KMS-11 (cell line): ENCODE measurements around the gene FFAR1.

Experiments used
- H2AFZ ChIP-seq: fragments of 200-600 bp; sonication (generic); 2 replicates; pipeline ENCODE4 v1.6.1; 2016; ENCODE audit warnings: antibody characterized with exemption, mixed run types, low read depth
- H3K27ac ChIP-seq: fragments of 200-600 bp; sonication (generic); 2 replicates; pipeline ENCODE4 v1.6.1; 2016; ENCODE audit warnings: mild to moderate bottlenecking, mixed run types
- H3K27me3 ChIP-seq: fragments of 200-600 bp; sonication (generic); 2 replicates; pipeline ENCODE4 v1.6.1; 2017; ENCODE audit warnings: mild to moderate bottlenecking, low read depth, mixed run types, moderate library complexity; ENCODE audit not compliant: insufficient read depth
- H3K36me3 ChIP-seq: fragments of 200-600 bp; sonication (generic); 2 replicates; pipeline ENCODE4 v1.6.1; 2017; ENCODE audit warnings: mild to moderate bottlenecking, mixed run types; ENCODE audit not compliant: insufficient read depth
- H3K4me1 ChIP-seq: fragments of 200-600 bp; sonication (generic); 2 replicates; pipeline ENCODE4 v1.6.1; 2016; ENCODE audit warnings: mild to moderate bottlenecking, low read depth, mixed run types; ENCODE audit not compliant: poor library complexity, severe bottlenecking
- H3K4me2 ChIP-seq: fragments of 200-600 bp; sonication (generic); 2 replicates; pipeline ENCODE4 v1.7.0; 2016; ENCODE audit warnings: mild to moderate bottlenecking, mixed run types
- H3K4me3 ChIP-seq: fragments of 200-600 bp; sonication (generic); IDR thresholded peaks from 2 replicates; pipeline ENCODE4 v1.6.1; 2017; ENCODE audit warnings: low read depth, low read length, mixed read lengths; ENCODE audit not compliant: insufficient read depth
- H3K79me2 ChIP-seq: fragments of 200-600 bp; sonication (generic); 2 replicates; pipeline ENCODE4 v1.6.1; 2016; ENCODE audit warnings: low read depth, mixed run types; ENCODE audit not compliant: insufficient read depth
- H3K9ac ChIP-seq: fragments of 200-600 bp; sonication (generic); 2 replicates; pipeline ENCODE4 v1.6.1; 2016; ENCODE audit warnings: mild to moderate bottlenecking, mixed run types
- H4K20me1 ChIP-seq: fragments of 200-600 bp; sonication (generic); 2 replicates; pipeline ENCODE4 v1.6.1; 2016; ENCODE audit warnings: mild to moderate bottlenecking, mixed run types; ENCODE audit not compliant: insufficient read depth
- CTCF ChIP-seq: fragments of 200-600 bp; sonication (generic); conservative IDR thresholded peaks from 2 replicates; pipeline ENCODE4 v1.6.1; 2017; ENCODE audit warnings: low read depth, mild to moderate bottlenecking, antibody characterized with exemption, low read length, moderate library complexity, mixed read lengths

The FFAR1 gene

GRCh38 chr19:35304036-35304435 is 43.7 kb upstream of the FFAR1 start:
- Histone ChIP-seq H3K9ac (no peak overlapping the region), H4K20me1 (no peaks in the 10 kb centered on the region), H3K27me3 (peaks cover 38% of the 10 kb centered on the region; the same call in 1 of the 2 replicates), H3K27ac (no peak overlapping the region), H3K4me3 (no peak overlapping the region), H3K4me1 (no peaks in the 10 kb centered on the region), H3K4me2 (no peak overlapping the region), H3K79me2 (no peaks in the 10 kb centered on the region), H3K36me3 (no peaks in the 10 kb centered on the region), H2AFZ (no peak overlapping the region)
- no peak for TF ChIP-seq CTCF

DNA sequence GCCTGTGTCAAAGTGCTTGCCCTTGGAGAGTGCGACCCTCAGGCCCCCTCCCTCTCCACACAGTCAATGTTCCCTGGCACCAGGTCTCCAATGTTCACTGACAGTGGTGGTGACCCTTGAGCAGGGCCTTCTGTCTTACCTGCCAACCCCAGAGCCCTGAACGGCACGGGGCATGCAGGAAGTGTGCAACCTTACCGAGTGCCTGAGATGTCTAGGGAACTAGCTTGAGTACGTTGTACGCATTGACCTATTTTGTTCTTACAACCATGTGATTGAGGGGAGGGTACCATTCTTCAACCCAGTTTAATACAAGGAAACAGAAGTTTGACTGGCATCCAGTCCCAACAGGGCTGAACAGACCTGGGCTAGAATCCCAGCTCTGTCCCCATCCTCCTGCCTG is 42.5 kb upstream of the FFAR1 start:
- Histone ChIP-seq H2AFZ (no peak overlapping the region), H3K9ac (no peak overlapping the region), H3K27ac (no peak overlapping the region), H3K4me2 (no peak overlapping the region), H3K27me3 (peaks cover 47% of the 10 kb centered on the region; the same call in 1 of the 2 replicates), H3K4me1 (no peaks in the 10 kb centered on the region), H3K79me2 (no peaks in the 10 kb centered on the region), H3K4me3 (no peak overlapping the region), H4K20me1 (no peaks in the 10 kb centered on the region), H3K36me3 (no peaks in the 10 kb centered on the region)
- TF ChIP-seq CTCF = no peak

DNA sequence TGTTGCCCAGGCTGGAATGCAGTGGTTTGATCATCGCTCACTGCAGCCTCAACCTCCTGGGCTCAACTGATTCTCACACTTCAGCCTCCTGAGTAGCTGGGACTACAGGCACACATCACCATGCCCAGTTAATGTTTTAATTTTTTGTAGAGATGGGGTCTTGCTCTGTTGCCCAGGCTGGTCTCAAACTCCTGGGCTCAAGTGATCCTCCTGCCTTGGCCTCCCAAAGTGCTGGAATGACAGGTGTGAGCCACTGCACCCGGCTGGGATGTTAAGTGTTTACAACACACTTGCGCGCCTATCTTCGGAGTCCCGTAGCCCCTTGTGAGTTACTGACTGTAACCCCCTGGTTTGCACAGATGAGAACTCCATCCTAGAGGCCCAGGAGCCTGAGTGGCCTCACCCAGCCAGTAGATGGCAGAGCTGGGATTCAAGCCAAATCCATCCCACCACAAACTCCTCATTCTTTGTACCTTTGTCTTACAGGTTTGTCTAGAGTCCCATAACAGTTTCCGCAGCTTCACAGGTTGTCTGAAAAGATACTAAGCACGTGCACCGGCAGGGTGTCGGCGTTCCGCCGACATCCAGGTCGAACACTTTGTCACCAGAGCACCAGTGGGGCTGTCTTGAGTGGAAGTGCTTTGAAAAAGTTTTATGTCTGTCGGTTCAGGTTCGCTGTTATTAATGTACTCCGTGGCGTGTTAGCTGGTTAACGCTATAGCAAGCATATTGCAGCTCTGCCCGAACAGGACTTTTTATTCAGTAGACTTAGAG is 41.0 kb upstream of the FFAR1 start:
- Histone ChIP-seq H2AFZ (no peak overlapping the region), H3K27me3 (peaks cover 45% of the 10 kb centered on the region; the same call in 1 of the 2 replicates), H4K20me1 (no peaks in the 10 kb centered on the region), H3K79me2 (no peaks in the 10 kb centered on the region), H3K4me1 (no peaks in the 10 kb centered on the region), H3K36me3 (no peaks in the 10 kb centered on the region), H3K9ac (no peak overlapping the region), H3K27ac (no peak overlapping the region), H3K4me3 (no peak overlapping the region), H3K4me2 (no peak overlapping the region)
- no peak for TF ChIP-seq CTCF

DNA sequence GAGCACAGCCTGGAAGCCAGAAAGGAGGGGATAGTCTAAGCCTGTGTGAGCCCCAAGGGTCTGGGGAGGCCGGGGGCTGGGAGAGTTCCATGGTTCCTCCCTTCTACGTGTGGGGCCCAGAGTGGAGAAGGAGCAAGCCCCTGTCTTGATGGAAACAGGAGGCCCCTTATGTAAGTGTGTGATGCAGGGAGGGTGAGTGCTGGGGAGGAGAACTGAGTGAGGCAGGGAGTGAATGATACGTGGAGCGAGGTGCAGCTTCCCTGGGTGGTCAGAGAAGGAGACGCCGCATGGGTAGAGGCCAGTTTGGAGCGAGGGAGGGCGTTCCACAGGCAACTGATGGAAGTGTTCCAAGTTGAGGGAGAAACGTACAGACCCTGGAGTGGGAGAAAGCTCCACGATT is 39.8 kb upstream of the FFAR1 start:
- H3K4me1 ChIP-seq = no peaks in the 10 kb centered on the region
- H3K4me2 ChIP-seq = no peak overlapping the region
- no peaks in the 10 kb centered on the region for H3K79me2 ChIP-seq
- no peak overlapping the region for H3K4me3 ChIP-seq
- no peak for TF ChIP-seq CTCF
- H3K27me3 ChIP-seq = peaks cover 39% of the 10 kb centered on the region; the same call in 1 of the 2 replicates
- H3K9ac ChIP-seq = no peak overlapping the region
- no peak overlapping the region for H2AFZ ChIP-seq
- H4K20me1 ChIP-seq = no peaks in the 10 kb centered on the region
- H3K27ac ChIP-seq = no peak overlapping the region
- no peaks in the 10 kb centered on the region for H3K36me3 ChIP-seq
